Suprapubic skin (tissue), 4 donors: ENCODE measurements around the gene CLEC7A. TPM values are rescaled to one million over a fixed set of nuclear protein-coding genes. Genes with fewer than 3 reads are reported as not detected.

ENCODE experiments used
- DNase-seq, 2 donors: peaks; one replicate each; pipeline ENCODE4 v3.0.0-alpha.2; 2019; ENCODE audit warnings: low spot score in 2 of 2
- H3K27ac ChIP-seq: fragments of 200-600 bp; sonication (generic); one replicate; pipeline ENCODE4 v1.5.1; 2019
- H3K27me3 ChIP-seq: fragments of 200-600 bp; sonication (generic); one replicate; pipeline ENCODE4 v1.5.1; 2019
- H3K36me3 ChIP-seq: fragments of 200-600 bp; sonication (generic); one replicate; pipeline ENCODE4 v1.5.1; 2019
- H3K4me1 ChIP-seq: fragments of 200-600 bp; sonication (generic); one replicate; pipeline ENCODE4 v1.5.1; 2019
- H3K4me3 ChIP-seq: fragments of 200-600 bp; sonication (generic); one replicate; pipeline ENCODE4 v1.5.1; 2019; ENCODE audit warnings: mild to moderate bottlenecking
- H3K9me3 ChIP-seq: fragments of 200-600 bp; sonication (generic); one replicate; pipeline ENCODE4 v1.5.1; 2019
- EP300 ChIP-seq: sonication (generic); formaldehyde crosslinking; IDR thresholded peaks from one replicate; pipeline ENCODE4 v1.6.1; 2017; ENCODE audit warnings: antibody characterized with exemption
- POLR2A ChIP-seq, 2 donors: fragments of 450-650 bp; IDR thresholded peaks; one replicate each; pipeline ENCODE4 v1.6.1; 2017; ENCODE audit warnings: antibody characterized with exemption in 2 of 2, mild to moderate bottlenecking in 2 of 2, moderate library complexity in 2 of 2
- POLR2AphosphoS5 ChIP-seq, 3 donors: sonication (generic); formaldehyde crosslinking; IDR thresholded peaks; one replicate each; pipeline ENCODE4 v1.6.1; 2017; ENCODE audit warnings: antibody characterized with exemption in 3 of 3
- whole genome bisulfite sequencing: methylation state at CpG from one replicate; pipeline ENCODE4 v1.1.5; 2018; 5-methylcytosine and 5-hydroxymethylcytosine counted together
- total RNA-seq, 4 donors: library from RNA; depleted of rRNA; stranded (reverse); fragments of >200 nt; gene quantifications; one replicate each; pipeline ENCODE4 v1.1.0, GENCODE V29; 2016
- TF ChIP-seq, protein P1 (sequence below), 2 donors: fragments of 200-600 bp in 1 of 2; fragments of 450-650 bp in 1 of 2; sonication (generic) in 1 of 2; IDR thresholded peaks; one replicate each; pipeline ENCODE4 v1.5.1; 2016 to 2019; ENCODE audit warnings: antibody characterized with exemption in 2 of 2, mild to moderate bottlenecking in 1 of 2, moderate library complexity in 1 of 2

CLEC7A gene
- total RNA-seq, 4 donors from 2014 or later, result 3.7 to 6.6 (median 4.1) TPM

DNA sequence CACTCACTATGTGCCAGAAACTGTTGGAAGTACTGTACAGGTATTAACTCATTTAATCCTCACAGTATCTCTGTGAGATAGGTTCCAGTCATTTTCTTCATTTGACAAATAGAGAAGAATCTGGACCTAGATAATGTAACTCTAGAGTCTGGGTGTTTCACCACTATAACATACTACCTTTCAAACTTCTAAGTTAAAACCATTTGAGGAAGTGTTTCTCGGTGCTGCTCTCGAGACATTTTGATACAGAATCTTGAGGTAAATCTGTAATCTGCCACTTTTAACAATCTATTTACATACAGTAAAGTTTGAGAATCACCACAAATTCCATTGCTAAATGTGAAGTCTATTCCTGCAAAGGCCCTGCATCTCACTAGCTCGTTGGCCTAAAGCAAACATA, 33.1 kb upstream of the CLEC7A start:
- Histone ChIP-seq H3K36me3 (no peaks in the 10 kb centered on the region), H3K27me3 (no peaks in the 10 kb centered on the region), H3K27ac (no peak overlapping the region), H3K9me3 (no peaks in the 10 kb centered on the region), H3K4me3 (no peak overlapping the region), H3K4me1 (peaks cover 10% of the 10 kb centered on the region)
- 80% methylated on average over 3 of the region's 3 CpGs for WGBS
- no peak for DNase-seq
- TF ChIP-seq POLR2AphosphoS5 (IDR thresholded peaks at IDR 0.05) (no peak), POLR2A (IDR thresholded peaks at IDR 0.05) (no peak), EP300 (no peak)

DNA sequence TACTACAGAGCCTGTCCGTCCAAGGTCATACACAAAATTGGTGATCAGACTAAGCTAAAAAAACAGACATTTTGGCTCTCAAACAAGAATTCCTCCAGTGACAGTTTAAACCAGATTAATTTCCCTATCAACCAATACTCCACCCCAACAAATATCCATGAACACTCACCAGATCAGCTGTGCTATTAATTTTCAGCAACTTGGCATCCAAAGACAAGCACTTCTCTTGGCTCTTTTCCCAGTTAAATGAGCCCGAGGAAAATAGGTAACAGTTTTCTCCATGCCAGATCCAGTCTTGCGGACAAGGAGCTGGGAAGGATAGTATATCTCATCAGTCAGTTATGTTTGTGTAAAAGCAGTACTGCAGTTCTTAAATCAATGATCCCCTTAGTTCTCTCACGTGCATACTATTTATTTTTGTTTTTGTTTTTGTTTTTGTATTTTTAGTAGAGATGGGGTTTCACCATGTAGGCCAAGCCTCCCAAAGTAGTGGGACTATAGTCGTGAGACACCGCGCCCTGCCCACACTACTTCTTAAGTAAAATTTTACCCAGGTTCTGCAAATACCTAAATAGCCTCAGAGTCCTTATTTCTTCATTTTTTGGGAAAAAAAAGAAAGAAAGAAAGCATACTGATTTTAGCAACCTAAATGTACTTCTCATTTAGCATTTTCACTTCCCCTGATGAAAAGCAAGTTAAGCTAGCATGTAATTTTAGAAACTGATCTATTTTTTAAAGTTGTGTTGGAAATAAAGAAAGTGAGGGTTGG, 30.8 kb upstream of the CLEC7A start:
- DNase-seq, result no peak
- WGBS, result 44% methylated on average over 7 of the region's 7 CpGs
- no peak overlapping the region for H3K27ac ChIP-seq
- no peaks in the 10 kb centered on the region for H3K27me3 ChIP-seq
- no peak overlapping the region for H3K4me3 ChIP-seq
- H3K4me1 ChIP-seq, result peaks cover 10% of the 10 kb centered on the region
- H3K36me3 ChIP-seq, result no peaks in the 10 kb centered on the region
- no peak for TF ChIP-seq POLR2AphosphoS5 (IDR thresholded peaks at IDR 0.05)
- no peak for TF ChIP-seq EP300
- no peak for TF ChIP-seq POLR2A (IDR thresholded peaks at IDR 0.05)
- TF ChIP-seq, protein P1, sequence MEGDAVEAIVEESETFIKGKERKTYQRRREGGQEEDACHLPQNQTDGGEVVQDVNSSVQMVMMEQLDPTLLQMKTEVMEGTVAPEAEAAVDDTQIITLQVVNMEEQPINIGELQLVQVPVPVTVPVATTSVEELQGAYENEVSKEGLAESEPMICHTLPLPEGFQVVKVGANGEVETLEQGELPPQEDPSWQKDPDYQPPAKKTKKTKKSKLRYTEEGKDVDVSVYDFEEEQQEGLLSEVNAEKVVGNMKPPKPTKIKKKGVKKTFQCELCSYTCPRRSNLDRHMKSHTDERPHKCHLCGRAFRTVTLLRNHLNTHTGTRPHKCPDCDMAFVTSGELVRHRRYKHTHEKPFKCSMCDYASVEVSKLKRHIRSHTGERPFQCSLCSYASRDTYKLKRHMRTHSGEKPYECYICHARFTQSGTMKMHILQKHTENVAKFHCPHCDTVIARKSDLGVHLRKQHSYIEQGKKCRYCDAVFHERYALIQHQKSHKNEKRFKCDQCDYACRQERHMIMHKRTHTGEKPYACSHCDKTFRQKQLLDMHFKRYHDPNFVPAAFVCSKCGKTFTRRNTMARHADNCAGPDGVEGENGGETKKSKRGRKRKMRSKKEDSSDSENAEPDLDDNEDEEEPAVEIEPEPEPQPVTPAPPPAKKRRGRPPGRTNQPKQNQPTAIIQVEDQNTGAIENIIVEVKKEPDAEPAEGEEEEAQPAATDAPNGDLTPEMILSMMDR (IDR thresholded peaks at IDR 0.05), result no peak
- H3K9me3 ChIP-seq, result no peaks in the 10 kb centered on the region

DNA sequence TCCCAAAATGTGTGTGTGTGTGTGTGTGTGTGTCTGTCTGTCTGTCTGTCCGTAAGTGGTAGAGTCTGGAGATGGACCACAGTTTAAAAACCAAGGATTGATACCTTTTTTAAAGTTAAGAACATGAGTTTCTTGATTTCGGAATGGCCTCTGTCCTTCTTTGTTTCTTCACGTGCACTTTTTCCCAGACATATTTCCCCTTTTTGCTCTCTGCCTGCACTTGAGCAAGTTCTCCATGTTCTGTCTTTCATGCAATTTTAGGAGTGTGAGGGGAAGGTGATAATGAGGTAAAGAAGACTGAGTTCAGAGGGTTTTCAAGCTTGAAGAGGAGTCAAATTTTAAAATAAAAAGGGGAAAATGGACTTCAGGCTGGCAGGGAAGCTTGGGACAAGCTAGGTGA, 29.3 kb upstream of the CLEC7A start:
- Histone ChIP-seq H3K9me3 (no peaks in the 10 kb centered on the region), H3K4me3 (no peak overlapping the region), H3K27me3 (no peaks in the 10 kb centered on the region), H3K27ac (no peak overlapping the region), H3K4me1 (peaks cover 10% of the 10 kb centered on the region), H3K36me3 (no peaks in the 10 kb centered on the region)
- no peak for TF ChIP-seq EP300
- 65% methylated on average over 3 of the region's 3 CpGs for WGBS
- DNase-seq, result no peak

DNA sequence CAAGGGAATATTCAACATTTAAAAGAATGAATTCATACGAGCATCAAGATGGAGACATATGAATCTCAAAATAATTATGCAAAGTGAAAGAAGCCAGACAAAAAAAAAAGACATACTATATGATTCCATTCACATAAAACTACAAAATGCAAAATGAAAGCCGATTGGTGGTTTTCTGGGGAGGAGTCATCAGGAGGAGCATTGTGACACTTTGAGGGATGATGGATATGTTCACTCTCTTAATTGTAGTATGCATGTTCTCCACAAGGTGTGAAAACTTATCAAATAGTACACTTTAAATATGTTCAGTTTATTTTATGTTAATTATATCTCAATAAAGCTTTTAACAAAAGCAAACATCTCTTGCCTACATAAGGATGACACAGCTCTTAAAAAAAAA, 28.4 kb upstream of the CLEC7A start:
- DNase-seq, result no peak
- H3K27me3 ChIP-seq, result no peaks in the 10 kb centered on the region
- H3K36me3 ChIP-seq, result no peaks in the 10 kb centered on the region
- H3K4me3 ChIP-seq, result no peak overlapping the region
- WGBS, result 87% methylated on average over 2 of the region's 2 CpGs
- TF ChIP-seq POLR2A (IDR thresholded peaks at IDR 0.05) (no peak), POLR2AphosphoS5 (IDR thresholded peaks at IDR 0.05) (no peak), EP300 (no peak)
- TF ChIP-seq, protein P1 (IDR thresholded peaks at IDR 0.05), result no peak
- no peak overlapping the region for H3K27ac ChIP-seq
- H3K4me1 ChIP-seq, result peaks cover 16% of the 10 kb centered on the region
- no peaks in the 10 kb centered on the region for H3K9me3 ChIP-seq

DNA sequence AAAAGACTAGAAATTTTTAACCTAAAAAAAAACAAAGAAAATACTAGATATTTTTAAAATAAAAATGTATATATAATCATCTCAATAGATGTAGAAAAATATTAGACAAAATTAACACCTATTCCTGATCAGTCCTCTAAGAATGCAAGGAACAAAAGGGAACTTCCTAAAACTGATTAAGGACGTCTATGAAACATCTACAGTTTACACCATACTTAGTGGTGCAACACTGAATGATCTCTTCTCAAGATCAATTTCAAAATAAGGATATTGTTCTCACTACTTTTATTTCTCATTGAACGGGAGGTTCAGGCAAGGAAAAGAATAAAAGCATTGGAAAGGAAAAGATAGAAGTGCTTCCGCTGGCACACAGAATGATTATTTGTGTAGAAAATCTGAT, 26.0 kb upstream of the CLEC7A start:
- WGBS, result 79% methylated on average over 3 of the region's 3 CpGs
- Histone ChIP-seq H3K27me3 (no peaks in the 10 kb centered on the region), H3K27ac (no peak overlapping the region), H3K36me3 (no peaks in the 10 kb centered on the region), H3K9me3 (no peaks in the 10 kb centered on the region), H3K4me1 (peaks cover 21% of the 10 kb centered on the region), H3K4me3 (no peak overlapping the region)
- DNase-seq, result no peak
- no peak for TF ChIP-seq EP300
- no peak for TF ChIP-seq POLR2A (IDR thresholded peaks at IDR 0.05)
- no peak for TF ChIP-seq POLR2AphosphoS5 (IDR thresholded peaks at IDR 0.05)
- TF ChIP-seq, protein P1 (IDR thresholded peaks at IDR 0.05), result no peak

DNA sequence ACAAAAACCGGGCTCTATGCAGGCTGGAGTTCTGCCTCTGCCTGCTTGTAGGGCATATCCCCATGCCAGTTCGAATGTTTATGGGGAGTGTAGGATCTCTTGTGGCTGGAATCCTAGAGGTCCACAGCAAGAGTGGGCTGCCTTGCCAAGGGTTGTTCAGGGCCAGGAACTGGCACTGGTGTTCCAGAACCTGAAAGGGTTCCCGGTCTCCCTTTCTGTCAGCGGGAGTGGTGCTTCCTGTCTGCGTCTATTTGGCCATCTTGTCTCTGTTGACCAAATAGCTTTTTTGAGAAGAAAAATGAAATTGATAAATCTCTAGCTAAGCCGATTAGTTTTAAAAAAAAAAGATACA, 24.1 kb upstream of the CLEC7A start:
- no peak for DNase-seq
- Histone ChIP-seq H3K4me1 (peaks cover 12% of the 10 kb centered on the region), H3K4me3 (peak overlapping the region; percentile 59), H3K27me3 (no peaks in the 10 kb centered on the region), H3K36me3 (no peaks in the 10 kb centered on the region), H3K9me3 (no peaks in the 10 kb centered on the region), H3K27ac (no peak overlapping the region)
- 69% methylated on average over 6 of the region's 6 CpGs for whole genome bisulfite sequencing
- TF ChIP-seq EP300 (no peak), POLR2AphosphoS5 (IDR thresholded peaks at IDR 0.05) (no peak), POLR2A (IDR thresholded peaks at IDR 0.05) (no peak)
- TF ChIP-seq, protein P1 (IDR thresholded peaks at IDR 0.05), result no peak
